GM18519 (cell line): ENCODE results near the gene CHN1.

Source experiments
- ATAC-seq: cut with Tn5 transposase; IDR thresholded peaks from one replicate; pipeline ENCODE4 v1.9.1; 2021; ENCODE audit warnings: mild to moderate bottlenecking, moderate library complexity; ENCODE audit not compliant: unreplicated experiment, low FRiP score

Gene CHN1

DNA sequence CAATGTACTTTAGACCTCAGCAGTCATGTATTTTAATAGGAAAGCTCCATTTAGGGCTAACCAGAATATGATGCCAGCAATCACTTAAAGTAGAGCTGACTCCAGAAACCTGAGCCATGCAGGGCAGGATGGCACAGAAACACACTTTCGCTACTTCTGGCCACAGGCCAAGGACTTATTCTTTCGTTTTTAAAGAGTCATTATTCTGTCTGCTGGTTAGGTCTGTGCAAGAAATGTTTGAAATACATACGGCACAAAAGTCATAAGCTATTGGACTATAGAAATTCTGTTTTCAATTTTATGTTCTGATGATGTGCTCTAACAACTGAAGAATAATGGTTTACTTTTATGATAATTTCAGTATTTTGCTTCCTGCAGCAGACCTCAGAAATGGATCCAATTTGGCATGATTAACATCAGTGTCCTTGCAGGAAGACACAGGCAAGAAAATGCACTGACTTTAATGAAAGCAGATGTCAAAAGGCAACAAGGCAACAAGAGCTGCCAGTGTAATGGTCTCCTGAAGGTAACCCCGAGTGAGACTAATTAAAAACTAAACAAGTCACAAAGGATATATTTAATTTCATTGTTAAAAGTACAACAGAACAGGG lies 126.5 kb downstream of the CHN1 start:
- ATAC-seq: no peak

DNA sequence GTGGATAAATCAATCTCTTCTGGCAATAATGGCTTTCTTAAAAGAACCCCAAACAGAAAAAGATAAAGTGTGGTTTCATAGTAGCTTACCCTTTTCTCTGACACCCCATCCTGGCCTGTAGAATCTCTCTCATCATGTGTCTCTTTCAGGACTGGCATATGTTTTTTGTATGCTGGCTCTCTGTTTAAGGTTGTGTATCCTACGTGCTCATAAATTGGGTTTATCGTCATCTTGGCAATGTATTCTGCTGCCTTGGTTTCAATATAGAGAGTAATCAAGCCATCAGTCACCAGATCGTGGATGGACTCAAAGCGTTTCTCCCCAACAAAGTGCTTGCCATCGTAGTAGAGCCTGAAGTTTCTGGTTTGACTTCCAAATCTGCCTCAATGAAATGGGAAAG lies 127.4 kb downstream of the CHN1 start:
- ATAC-seq: no peak

- no peak for ATAC-seq
These were observed 127.9 kb downstream of the CHN1 start for GRCh38 chr2:174877301-174877700.

GRCh38 chr2:174874085-174874484 lies 131.1 kb downstream of the CHN1 start:
- ATAC-seq: no peak

GRCh38 chr2:174873471-174873870 lies 131.7 kb downstream of the CHN1 start:
- no peak for ATAC-seq

DNA sequence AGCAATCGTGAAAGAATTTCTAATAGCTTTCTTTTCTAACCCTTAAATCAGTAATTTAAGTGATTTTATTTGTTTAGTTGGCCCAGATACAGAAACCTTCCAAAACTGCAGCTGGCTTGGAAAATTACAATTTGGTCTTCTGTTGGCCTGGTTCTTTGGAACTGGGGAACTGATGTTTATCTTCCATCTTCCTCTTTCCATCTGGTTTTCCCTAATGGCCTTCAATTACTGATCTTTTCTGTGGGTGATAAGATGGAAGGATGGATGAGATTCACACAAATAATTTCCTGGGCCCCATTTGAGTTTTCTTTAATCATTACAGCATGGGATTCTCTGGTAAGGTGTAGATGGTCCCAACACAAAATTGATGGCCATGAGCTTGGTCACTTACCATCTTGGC lies 134.4 kb downstream of the CHN1 start:
- ATAC-seq: no peak

DNA sequence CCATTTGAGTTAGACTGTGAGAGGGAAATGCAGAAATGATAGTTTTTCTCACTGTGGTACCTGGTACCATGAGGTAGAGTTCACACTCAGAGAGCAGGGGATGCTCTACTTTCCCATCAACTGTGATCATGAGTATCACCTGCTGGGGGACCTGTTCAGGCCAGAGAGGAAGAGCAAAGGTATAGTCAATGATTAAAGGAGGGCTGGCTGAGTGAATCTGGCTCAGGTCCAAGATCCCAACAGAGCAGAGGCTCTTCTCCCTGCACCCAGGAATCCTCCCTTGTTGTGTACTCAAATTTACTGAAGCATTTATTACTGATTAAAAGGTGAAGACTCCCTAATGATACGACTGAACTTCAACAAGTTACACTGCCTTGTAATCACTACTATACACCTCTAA lies 136.3 kb downstream of the CHN1 start:
- ATAC-seq: no peak

- no peak for ATAC-seq
These were observed 138.8 kb downstream of the CHN1 start for GRCh38 chr2:174866421-174866820.

- ATAC-seq: no peak
These were observed 142.0 kb downstream of the CHN1 start for GRCh38 chr2:174863183-174863582.

- ATAC-seq: no peak
These were observed 145.5 kb downstream of the CHN1 start for GRCh38 chr2:174859563-174860169.

DNA sequence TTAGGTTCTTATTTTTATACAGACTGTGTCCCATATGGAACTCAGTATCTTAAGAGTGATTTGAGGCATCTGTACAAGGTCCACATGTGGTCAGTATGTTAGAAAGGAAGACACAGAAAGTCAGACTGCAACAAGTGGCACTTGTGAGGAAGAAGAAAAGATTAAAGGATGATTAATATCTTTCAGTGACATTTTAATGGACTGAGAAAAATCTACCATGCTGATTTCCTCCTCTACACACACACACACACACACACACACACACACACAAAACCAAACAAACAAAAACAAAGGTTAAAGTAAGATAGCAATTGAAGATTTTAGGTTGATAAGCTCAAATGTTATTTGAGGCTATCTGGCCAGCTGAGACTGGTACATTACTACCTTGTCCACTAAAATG lies 146.4 kb downstream of the CHN1 start:
- ATAC-seq: no peak

DNA sequence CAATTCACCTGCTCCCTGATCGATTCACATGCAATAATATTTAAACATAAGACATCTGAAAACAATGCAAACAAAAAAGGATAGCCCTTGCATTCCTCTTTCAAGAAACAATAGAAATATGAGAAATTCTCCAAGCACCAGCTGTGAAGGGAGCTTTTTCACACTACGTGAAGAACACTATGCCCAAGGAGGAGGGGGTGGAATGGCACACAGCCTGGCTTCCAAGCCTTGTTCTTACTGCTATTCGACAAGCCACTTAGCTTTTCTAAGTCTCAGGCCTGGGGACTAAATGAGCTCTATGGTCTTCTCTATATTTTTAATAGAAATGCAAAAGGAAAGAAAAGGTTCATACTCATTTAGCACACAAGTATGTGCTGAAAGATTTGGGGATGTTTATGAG lies 148.7 kb downstream of the CHN1 start:
- no peak for ATAC-seq

DNA sequence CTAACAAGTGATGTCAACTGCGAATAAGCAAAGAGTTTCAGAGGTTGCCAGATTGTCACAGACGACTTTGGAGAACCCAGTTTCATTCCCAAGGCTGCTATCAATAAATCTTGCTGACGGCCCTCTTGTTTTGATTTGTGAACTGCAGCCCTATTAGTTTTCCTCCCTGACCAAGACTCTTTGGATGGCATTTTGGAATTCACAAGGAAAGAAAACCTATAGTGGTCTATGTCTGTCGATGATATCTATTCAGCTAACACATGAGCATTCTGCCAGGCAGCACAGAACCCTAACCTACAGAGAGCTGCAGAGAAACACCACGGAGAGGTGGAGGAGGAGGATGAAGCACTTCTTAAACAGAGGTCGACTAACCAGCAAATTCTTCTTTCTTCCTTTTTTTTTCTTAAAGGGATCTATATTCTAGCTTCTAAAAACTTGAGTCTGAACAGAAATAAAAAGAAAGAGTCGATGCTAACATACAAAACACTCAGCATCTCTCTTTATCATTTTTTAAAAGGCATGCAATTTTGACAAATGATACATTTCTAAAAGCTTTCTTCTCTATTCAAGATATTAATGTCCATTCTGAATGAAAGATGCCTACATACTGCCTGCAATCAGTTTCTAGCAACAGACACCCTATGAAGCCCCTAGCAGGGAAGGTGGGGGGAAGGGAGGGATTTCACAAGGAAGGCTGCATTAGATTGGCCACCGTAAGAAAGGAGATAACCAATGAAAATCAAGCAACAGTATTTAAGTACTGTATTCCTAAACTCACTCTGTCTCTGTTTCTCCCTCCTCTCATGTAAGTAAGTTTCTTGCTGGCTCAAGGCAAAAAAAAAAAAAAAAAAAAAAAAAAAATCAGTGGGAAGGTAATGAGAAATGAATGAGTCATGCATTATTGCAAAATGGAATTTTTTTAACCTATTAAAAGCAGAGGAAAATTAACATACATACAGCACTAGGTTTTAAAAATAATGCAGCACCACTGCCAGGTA lies 157.9 kb downstream of the CHN1 start:
- no peak for ATAC-seq

DNA sequence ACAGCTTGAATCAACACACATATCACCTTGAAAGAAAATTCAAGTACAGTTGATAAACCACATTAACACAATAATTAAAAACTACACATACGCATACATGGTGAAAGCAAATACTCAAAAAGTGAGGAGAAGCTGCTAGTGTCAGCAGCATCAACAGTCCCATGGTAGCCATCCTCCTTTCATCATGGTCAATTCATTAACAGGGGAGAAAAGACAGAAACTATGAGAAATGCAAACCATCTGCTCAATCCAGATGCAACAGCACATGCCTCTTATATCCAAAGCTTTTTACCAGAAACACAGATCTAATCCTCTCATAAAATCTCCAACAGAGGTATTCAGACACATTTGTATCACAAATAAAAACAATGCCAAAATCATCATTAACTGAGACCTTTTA lies 159.0 kb downstream of the CHN1 start:
- no peak for ATAC-seq

- no peak for ATAC-seq
These were observed 160.9 kb downstream of the CHN1 start for GRCh38 chr2:174844295-174844708.

GRCh38 chr2:174842496-174842895 lies 162.7 kb downstream of the CHN1 start:
- ATAC-seq: no peak

GRCh38 chr2:174841936-174842335 lies 163.2 kb downstream of the CHN1 start:
- no peak for ATAC-seq

- ATAC-seq: no peak
These were observed 163.8 kb downstream of the CHN1 start for GRCh38 chr2:174841350-174841749.

GRCh38 chr2:174840436-174840835 lies 164.7 kb downstream of the CHN1 start:
- ATAC-seq: no peak

- no peak for ATAC-seq
These were observed 165.5 kb downstream of the CHN1 start for GRCh38 chr2:174839662-174840061.

DNA sequence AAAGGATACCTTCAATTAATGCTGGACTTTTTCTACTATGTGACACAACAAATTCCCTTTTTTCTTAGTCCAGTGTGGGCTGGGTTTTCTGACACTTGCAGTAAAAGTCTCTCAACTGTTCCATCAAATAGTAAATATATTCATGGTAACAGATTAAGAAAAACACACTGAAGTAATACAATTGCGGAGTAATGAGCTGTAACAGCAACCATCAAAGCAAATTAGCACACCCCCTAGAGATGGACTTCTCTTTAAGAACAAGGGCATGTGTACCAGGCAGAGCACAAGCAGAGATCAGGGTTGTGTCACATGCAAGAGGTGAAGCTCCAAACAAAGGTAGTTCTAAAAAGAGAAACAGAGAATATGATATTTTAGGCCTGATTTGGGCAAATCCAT lies 168.2 kb downstream of the CHN1 start:
- ATAC-seq: no peak
